ENCODE data around the gene NKAIN4.
"Not testable (repeated sequence)": the region's sequence is repeated elsewhere in the genome, so short reads cannot be mapped to it uniquely, and the experiment has no call there.

Gene NKAIN4

DNA sequence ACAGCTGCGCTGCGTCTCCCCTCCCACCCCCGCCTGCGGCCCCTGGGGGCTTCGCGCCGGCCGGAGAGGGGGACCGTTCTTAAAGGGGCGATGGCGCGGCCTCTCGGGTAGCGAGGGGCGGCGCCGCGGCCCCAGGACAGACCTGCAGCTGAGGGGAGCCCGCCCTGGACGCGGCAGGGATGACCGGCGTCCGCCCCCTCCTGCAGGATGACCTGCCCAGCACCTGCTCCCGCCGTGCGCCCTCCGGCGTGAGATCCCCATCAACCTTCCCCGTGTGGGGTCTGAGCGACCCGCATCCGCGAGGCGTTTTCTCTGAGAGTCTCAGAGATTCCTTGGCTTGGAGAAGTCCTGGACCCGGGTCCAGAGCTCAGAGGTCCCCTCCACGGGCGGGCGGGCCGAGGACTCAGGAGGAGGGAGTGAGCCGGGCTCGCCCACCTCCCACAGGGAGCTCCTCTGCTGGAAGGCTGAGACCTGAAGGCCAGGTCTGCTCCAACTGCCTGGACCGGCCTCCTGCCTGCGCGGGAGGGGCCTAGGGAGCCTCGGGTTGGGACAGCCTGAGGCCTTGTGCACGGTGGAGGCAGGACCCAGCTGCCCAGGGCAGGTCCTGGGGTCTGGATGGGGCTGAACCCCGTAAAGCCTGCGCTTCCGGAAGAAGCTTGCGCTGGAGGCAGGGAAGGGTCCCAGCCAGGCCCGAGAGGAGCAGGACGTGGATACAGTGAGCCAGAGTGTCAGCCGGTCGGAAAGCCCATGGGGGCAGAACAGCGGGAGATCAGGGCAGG lies 532 bp upstream of the NKAIN4 start:
- no peak for DNase-seq

DNA sequence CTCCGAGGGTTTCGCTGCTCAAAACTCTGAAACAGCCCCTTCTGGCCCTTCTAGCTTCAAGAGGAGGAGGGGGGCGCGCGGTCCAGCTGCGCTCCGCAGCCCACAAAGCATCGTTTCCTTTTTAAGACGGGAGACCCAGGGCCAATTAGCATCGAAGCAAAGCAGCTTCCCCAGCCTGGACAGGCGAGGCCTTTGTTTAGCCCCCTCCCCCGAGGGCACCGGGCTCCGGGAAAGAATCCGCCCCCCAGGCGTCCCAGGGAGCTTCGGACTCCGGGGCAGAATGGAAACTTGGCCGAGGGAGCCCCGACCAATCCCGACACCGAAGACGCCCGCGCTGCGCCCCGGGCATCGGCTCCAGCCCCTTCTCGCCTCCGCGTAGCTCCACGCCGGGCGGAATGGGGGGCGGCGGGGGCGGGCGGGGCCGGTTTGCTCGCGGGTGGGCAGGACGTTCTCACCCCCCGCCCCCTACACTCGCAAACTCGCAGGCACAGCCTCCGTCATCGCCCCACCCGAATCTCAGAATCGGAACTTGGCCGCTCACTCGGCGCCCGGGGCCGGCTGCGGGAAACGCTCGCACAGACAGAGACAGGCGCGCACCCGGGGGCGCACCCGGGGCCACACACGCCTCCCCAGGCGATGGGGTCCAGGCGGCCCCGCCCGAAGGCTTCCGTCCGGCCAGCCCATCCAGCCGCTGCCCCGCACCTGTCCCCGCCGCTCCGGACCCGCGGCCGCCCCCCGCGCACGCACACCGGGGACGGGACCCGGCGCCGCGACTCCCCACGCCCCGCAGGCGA lies 628 bp downstream of the NKAIN4 start:
- DNase-seq = no peak

DNA sequence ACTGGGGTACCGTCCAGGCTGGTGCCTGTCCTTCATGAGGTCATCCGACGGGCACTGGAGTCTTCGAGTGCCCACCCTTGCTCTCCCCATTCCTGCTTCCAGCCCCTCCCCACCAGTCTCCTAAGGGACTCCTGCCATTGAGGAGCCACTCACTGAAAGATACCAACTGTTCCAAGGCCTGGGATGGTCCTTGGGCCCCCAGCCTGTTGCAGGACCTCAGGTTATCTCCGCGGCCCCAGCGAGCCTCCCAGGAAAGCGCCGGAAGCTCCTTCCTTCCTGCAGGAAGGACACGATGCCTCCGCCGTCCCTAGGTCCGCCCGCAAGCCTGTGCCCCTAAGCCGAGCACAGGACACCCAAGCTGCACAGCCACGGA lies 1.2 kb downstream of the NKAIN4 start:
- no peak for DNase-seq

DNA sequence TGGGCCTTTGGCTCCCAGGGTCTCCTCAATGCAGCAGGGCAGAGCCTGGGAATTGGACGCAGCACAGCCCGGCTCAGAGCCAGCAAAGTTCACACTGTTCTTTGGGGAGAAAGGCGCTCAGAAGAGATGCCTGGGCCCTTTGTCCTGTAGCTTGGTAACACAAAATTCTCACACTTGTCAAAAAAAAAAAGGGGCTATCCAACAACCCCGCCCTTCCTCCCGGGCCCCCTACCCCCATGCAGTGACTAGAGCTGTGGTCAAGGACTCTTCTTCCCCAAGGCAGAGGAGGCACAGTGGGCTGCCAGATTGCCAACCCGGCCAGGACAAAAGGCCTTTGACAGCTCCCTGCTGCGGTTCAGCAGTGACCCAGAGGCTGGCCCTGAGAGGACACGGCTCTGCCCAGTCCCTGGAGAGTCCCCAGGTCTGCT lies 2.0 kb downstream of the NKAIN4 start:
- DNase-seq = no peak

DNA sequence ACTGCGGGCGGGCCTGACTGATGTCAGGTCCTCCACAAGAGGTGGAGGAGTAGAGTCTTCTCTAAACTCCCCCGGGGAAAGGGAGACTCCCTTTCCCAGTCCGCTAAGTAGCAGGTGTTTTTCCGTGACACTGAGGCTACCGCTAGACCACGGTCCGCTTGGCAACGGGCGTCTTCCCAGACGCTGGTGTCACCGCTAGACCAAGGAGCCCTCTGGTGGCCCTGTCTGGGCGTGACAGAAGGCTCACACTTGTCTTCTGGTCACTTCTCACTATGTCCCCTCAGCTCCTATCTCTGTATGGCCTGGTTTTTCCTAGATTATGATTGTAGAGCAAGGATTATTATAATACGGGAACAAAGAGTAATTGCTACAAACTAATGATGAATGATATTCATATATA lies 2.9 kb downstream of the NKAIN4 start:
- DNase-seq = not testable (repeated sequence)

DNA sequence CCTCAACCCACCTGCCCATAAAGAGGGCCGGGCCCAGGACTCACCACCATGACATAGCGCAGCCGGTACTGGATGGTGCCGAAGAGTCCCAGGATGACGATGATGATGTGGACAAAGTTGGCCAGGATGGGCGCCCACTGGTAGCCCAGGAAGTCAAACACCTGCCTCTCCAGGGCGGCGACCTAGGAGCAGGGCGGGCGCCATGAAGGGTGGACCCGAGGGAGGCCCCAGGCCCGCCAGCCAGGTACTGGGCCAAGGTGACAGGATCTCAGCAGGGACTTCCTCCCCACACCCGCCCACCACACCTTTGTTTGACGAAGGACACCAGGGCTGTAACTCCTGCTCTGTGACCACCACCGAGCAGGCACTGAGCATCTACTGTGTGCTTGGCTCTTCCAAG lies 4.4 kb downstream of the NKAIN4 start:
- no peak for DNase-seq

DNA sequence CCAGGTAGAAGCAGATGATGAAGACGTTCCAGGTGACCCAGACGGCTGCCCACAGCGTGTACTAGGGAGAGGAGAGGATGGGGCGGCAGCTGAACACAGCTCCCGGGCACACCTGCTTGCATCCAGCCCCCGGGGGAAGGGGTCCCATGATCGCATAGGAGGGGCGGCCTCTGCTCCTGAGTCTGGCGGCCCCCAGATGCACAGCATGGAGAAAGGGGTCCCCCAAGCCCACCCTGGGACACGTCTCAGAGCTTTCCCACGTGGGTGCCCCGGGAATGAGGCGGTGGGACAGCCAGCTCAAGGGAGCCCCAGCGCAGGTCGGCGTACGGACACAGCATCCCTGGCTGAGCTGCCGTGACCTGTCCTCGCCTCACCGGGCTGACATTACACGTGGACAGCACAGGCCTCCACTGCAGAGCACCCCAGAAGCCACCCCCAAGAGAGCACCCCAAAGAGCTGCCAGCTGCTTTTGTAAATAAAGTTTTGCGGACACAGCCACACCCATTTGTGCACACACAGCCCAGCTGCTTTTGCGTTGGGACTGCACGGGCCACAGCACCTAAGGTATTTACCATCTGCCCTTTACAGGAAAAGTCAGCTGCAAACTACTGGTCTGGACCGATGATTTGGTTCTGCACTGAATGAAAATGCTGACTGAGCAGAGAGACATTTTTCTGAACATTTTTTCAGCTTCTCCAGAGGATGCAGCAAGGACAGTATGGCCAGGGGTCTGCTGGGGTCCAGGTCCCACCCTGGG lies 5.2 kb downstream of the NKAIN4 start:
- DNase-seq = no peak

DNA sequence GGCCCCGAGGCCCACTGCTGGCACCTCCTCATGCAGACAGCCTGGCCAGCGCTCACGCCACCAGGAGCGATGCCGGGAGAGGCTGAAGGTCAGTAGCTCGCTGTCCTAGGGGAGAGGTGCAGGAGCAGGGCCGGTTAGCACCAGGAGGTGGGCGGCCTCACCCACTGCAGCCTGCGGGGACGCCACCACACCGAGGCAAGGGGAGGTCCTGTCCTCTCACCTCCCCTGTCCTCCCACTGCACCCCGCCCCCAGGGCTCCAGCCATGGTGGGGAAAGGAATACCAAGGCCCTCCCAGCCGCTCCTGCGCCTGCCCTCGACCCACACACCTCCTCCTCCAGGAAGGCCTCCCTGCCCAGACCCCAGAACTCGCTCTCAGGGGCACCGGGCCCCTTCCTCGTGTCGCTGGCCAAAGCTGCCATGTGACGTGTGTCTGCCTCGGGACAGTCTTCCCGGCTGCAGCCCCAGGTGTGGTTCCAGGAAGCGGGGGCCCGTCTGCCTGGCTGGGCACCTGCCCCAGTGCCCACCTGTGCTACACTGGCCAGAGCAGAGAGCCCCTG lies 6.5 kb downstream of the NKAIN4 start:
- DNase-seq = no peak

DNA sequence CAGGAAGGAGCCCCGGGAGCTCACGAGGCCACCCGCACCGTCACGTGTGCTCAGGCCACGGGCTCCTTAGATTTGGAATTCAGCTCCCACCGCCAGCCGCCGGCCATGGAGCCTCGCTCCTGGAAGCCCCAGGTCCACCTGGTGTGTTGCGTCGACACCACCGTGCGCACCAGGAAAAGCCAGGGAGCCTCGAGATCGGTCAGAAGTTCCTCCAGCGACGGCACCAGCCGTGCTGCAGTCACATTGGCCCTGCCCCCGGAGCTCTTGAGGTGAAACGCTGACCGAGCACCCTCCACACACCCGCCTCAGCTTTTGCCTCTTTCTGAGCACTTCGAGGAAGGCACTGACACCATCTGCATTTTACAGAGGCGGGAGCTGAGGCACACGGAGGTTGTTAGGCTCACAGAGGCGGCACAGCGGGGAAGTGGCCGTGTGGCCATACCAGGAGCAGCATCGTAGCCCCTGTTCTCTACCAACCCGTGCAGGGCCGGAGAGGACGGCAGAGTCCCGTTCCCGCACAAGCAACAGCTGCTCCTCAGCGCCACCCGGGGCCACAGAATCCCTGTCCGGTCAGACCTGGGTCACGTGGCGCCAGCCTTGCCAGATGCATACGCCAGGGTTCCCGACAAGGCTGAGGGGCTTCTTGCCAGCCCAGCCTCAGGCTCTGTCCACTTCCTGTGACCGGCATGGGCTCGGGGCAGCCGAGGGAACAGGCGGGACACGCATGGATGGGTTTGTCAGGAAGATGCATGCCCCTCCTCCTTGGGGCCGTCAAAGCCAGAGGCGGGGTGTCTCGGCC lies 7.6 kb downstream of the NKAIN4 start:
- DNase-seq = no peak

DNA sequence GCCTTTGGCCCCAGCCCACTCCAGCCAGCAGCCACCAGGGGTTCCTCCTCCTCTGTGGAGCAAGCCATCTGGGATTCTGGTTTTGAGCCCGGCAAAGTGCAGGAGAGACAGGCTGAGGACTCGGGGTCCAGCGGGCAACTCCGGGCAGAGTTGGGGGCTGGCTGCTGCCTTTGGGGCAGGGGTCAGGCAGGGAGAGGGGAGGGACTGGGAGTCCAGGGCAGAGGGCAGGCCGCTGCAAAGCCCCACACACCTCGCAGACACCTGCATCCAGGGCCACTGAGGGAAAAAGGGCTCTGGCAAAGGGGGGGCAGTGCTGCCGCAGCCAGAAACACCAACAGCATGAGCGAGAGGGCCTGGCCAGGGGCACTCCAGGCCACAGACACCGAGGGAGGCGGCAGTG lies 9.8 kb downstream of the NKAIN4 start:
- no peak for DNase-seq

DNA sequence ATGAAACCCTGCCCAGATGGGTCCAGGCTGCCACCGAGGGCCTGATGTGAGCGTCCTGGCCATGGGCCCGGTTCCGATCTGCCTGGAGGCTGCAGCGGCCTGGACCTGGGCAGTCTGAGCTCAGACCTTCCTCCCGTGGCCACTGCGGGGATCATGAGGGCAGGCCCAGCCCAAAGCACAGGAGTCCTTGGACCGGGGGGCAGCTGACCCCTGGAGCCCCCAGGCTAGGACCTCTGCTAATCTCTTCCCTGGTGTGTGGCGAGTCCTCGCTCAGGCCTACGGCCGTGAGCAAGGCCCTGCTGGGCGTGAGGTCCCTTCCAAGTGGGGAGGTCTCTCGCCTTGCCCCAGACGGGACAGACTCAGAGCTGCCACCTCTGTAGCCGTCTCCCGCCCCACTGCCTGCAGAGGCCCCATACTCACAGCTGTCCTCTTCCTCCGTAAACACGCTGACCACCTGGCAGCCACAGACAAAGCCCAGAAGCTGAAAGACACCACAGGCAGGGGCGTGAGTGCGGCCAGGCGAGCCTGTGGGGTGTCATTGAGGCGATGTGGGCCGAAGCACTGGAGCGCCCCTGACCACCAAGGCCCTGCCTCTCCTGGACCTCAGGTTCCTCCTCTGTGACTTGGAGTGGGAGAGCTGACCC lies 10.5 kb downstream of the NKAIN4 start:
- DNase-seq = no peak

DNA sequence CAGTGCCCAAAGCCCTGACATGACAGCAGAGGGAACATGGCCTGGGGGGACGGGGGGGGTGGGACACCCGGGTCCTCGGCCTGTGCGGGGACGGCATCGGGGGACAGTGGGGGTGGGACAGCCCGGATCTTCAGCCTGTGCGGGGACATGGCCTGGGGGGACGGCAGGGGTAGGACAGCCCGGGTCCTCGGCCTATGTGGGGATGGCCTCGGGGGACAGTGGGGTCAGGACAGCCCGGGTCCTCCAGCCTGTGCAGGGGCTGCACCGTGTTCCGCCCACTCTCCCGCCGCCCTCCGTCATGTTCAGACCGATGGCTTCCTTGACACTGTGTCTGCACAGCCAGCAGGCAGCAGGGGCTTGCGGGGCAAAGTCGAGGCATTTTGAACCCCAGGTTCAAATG lies 11.5 kb downstream of the NKAIN4 start:
- no peak for DNase-seq

DNA sequence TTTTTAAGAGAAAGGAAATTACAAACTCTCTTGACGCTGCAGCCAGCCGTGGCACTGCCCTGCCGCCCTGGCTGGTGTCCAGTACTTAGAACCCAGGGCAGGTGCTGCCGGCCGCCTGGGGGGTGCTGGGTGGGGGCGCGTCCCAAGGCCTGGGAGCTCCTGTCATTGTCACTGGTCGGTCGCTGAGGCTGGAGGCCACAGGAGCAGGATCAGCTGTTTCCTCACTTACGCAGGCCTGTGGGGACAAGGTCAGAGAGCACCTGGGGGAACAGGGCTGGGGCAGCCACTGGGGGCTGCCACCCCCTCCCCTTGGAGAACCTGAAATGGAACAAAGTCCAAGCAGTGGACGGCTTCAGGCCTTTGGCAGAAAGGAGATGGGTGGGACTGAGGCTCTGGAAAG lies 13.0 kb downstream of the NKAIN4 start:
- no peak for DNase-seq

DNA sequence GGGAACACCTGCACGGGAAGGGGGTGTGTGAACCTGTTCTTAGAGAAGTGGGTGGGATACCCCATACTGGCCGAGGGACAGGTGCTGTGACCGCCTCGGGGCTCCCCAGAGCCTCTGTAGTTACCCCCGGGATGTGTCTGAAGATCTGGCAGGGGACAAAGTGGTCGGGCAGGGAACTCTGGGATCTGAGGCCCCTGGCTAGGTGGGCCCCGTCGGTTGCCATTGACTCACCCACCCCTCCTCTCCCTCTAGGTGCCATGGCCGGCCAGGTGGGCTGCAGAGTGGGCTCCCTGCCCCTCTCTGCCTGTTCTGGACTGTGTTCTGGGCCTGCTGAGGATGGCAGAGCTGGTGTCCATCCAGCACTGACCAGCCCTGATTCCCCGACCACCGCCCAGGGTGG lies 14.3 kb downstream of the NKAIN4 start:
- DNase-seq = no peak

DNA sequence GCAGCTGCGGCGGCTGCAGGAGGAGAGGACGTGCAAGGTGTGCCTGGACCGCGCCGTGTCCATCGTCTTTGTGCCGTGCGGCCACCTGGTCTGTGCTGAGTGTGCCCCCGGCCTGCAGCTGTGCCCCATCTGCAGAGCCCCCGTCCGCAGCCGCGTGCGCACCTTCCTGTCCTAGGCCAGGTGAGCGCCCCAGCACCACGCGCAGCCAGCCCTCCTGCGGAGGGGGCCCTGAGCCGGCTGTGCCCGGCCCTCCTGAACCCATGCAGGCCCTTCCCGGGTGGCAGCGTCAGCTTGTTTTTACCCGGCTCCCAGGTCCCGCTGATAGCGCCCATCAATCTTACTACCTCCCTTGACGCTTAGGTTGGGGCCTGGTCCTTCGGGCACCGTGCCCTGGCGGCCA lies 14.8 kb downstream of the NKAIN4 start:
- DNase-seq = no peak

DNA sequence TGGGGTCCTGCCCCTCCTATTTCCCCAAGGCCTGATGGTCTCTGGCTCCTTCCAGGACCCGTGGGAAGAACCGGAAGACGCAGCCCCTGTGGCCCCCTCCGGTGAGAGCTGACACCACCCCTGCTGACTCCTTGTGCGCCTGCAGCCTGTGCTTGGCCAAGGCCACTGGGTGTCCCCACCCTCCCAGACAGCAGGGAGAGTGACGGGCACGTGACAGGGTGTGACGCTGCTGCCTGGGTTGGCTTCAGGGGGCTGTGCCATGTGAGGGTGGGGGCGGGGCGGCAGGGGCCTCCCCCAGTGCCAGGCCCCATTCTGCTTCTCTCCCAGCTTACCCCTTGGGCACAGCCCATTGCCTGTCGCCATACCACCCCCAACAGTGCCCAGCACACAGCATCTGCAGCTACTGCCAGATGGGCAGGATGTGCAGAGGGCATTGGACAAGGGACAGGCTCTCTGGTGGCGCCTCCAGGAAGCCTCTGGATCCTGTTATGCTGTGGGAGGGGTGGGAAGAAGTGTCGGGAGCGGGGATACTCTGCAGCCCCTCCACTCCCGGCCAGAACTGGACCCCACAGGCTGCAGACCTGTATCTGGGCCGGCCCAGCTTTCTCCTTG lies 15.6 kb downstream of the NKAIN4 start:
- DNase-seq = no peak

DNA sequence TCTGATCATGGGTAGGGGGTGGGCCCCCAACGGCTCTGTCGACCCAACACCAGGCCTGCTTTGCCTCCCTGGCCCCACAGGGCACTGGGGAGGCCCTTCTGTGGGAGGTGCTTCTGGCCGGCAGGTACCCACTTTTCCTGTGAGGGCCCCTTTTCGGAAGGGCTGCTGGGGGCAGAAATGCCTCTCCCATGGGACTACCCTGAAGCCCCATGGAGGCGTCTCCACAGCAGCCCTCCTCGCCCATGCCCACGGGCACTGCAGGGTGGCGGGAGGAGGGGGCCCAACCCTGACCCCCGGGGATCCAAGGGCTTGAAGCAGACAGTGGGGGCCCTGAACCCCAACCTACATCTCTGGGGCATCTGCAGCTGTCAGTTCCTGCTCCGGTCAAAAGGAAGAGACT lies 16.2 kb downstream of the NKAIN4 start:
- DNase-seq = no peak

DNA sequence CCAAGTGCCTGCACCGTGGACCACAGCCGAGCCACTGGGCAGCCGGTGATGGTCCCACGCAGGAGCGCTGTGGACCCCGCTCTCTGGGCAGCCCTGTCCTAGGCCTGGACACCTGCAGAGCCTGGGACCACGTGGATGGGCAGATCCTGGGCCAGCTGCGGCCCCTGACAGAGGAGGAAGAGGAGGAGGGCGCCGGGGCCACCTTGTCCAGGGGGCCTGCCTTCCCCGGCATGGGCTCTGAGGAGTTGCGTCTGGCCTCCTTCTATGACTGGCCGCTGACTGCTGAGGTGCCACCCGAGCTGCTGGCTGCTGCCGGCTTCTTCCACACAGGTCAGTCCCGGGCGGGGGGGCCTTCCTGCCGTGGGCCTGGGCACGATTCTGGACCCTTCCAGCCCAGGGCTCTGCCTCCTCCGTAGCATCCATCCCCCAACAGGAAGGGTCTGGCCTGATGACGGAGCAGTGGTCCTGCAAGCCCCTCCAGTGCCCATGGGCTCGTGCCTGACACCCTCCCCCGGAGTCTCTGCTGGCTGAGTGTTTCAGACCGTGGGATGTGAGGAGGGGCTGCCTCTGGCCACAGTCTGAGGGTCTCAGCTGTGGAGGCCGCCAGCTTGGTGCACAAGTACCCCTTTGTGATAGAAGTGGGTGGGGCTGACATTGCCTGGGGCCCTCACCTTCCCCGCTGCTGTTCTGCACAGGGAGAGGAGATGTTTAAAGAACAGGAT lies 18.0 kb downstream of the NKAIN4 start:
- no peak for DNase-seq

DNA sequence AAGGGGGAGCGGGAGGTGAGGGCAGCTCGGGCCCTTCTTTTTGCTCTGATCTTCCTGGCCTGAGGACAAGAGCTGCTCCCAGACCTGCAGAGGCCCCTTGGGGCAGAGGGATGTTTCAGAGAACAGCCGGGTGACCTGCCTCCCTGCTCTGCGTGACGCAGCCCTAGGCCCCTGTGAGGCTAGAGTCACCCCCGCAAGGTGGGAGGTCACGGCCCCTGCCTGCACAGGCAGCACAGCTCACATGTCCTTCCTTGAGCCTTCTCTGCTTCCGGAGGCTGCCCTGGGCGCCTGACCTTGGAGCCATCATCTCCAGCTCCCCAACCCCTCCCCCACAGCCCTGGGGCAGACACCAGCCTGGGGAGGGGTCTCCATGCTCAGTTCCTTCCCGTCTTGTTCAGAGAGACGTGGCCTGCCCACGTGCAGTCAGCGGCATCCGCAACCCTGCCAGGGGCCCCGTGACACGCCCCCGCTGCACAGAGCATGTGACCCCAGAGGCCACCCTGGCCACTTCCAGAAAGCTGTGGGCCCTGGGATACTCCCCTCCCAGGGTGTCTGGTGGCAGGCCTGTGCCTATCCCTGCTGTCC lies 18.8 kb downstream of the NKAIN4 start, which contains the start of gene BIRC7:
Gene BIRC7 (plus strand): TSS at position 507 of the 585 bp plus-strand sequence. CDS start 192 bp downstream, outside the sequence.
- DNase-seq = no peak

DNA sequence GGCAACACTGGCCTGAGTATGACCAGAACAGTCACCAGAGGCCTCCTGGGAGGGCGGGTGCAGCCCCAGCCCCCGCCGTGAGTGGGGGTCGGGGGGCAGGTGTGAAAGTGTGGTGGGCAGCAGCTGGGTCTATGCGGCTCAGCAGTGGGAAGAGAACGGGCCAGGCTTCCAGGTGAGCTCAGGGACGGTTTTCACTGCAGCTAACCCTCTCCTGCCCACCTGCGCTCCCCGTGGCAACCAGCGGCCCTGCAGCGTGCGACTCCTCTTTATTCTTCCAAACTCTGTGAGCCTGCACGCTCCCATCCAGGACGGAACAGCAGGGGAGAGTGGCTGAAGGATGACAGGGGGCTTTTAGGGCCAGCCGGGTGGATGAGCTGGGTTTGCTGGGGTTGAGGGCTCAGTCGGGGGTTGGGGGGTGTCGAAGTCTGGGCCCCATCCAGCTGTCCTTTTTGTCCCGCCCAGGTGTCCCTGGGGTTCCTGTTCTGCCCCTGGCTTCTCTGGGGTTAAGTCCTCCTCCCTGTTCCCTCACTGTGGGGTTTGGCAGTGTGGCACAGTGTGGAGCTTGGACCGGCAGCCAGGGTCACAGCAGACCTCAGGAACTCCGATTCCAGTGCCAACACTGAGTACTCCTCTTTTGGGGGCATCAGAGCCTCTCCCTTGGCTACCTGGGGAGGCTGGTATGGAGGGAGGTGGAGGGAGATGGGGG lies 19.4 kb downstream of the NKAIN4 start:
- no peak for DNase-seq

Measured in NCI-H2081 treated with DMSO at 0.1 percent for 48 hours (cell line).